ENCODE results near the gene TMEM131. TPM values are rescaled to one million over a fixed set of nuclear protein-coding genes. Genes with fewer than 3 reads are reported as not detected.
A peak's percentile ranks its signal among the peaks of the same experiment; 100 is the strongest.

TMEM131 gene
- total RNA-seq, 1 donor from 2014 or later: 31.4 TPM

GRCh38 chr2:97953853-97954252 lies 41.9 kb downstream of the TMEM131 start:
- H3K27me3 Mint-ChIP-seq (ENCODE audit: low read depth): no peaks in the 10 kb centered on the region
- no peak for DNase-seq (ENCODE audit: low spot score)
- no peak for TF ChIP-seq CTCF (IDR thresholded peaks at IDR 0.05)
- no peak overlapping the region for H3K4me3 Mint-ChIP-seq (ENCODE audit: unreplicated experiment)
- H3K36me3 Mint-ChIP-seq (ENCODE audit: low read depth): peaks cover 2% of the 10 kb centered on the region
- no peaks in the 10 kb centered on the region for H3K9me3 Mint-ChIP-seq (ENCODE audit: low read depth)
- H3K4me1 Mint-ChIP-seq (ENCODE audit: low read depth): peaks cover 36% of the 10 kb centered on the region
- H3K27ac Mint-ChIP-seq (ENCODE audit: unreplicated experiment): no peak overlapping the region

GRCh38 chr2:97952357-97952756 lies 43.4 kb downstream of the TMEM131 start:
- Mint-ChIP-seq H3K27me3 (ENCODE audit: low read depth) (no peaks in the 10 kb centered on the region), H3K4me3 (ENCODE audit: unreplicated experiment) (no peak overlapping the region), H3K27ac (ENCODE audit: unreplicated experiment) (no peak overlapping the region), H3K36me3 (ENCODE audit: low read depth) (no peaks in the 10 kb centered on the region), H3K4me1 (ENCODE audit: low read depth) (peaks cover 25% of the 10 kb centered on the region), H3K9me3 (ENCODE audit: low read depth) (no peaks in the 10 kb centered on the region)
- no peak for TF ChIP-seq CTCF (IDR thresholded peaks at IDR 0.05)
- DNase-seq (ENCODE audit: low spot score): no peak

GRCh38 chr2:97951155-97951680 lies 44.5 kb downstream of the TMEM131 start:
- H3K36me3 Mint-ChIP-seq (ENCODE audit: low read depth): no peaks in the 10 kb centered on the region
- no peaks in the 10 kb centered on the region for H3K9me3 Mint-ChIP-seq (ENCODE audit: low read depth)
- H3K27ac Mint-ChIP-seq (ENCODE audit: unreplicated experiment): peak overlapping the region; percentile 90
- peaks cover 23% of the 10 kb centered on the region for H3K4me1 Mint-ChIP-seq (ENCODE audit: low read depth)
- no peak for DNase-seq (ENCODE audit: low spot score)
- H3K4me3 Mint-ChIP-seq (ENCODE audit: unreplicated experiment): no peak overlapping the region
- TF ChIP-seq CTCF (IDR thresholded peaks at IDR 0.05): no peak
- no peaks in the 10 kb centered on the region for H3K27me3 Mint-ChIP-seq (ENCODE audit: low read depth)

- no peak for DNase-seq (ENCODE audit: low spot score)
- H3K27me3 Mint-ChIP-seq (ENCODE audit: low read depth): no peaks in the 10 kb centered on the region
- TF ChIP-seq CTCF (IDR thresholded peaks at IDR 0.05): no peak
Observed at GRCh38 chr2:97950329-97951154, 45.2 kb downstream of the TMEM131 start.

GRCh38 chr2:97948926-97949325 lies 46.8 kb downstream of the TMEM131 start:
- Mint-ChIP-seq H3K27ac (ENCODE audit: unreplicated experiment) (no peak overlapping the region), H3K36me3 (ENCODE audit: low read depth) (no peaks in the 10 kb centered on the region), H3K4me3 (ENCODE audit: unreplicated experiment) (no peak overlapping the region), H3K9me3 (ENCODE audit: low read depth) (no peaks in the 10 kb centered on the region), H3K4me1 (ENCODE audit: low read depth) (peaks cover 30% of the 10 kb centered on the region), H3K27me3 (ENCODE audit: low read depth) (no peaks in the 10 kb centered on the region)
- TF ChIP-seq CTCF (IDR thresholded peaks at IDR 0.05): no peak
- no peak for DNase-seq (ENCODE audit: low spot score)

More at GRCh38 chr2:97950329-97951154, 45.2 kb downstream of the TMEM131 start:
- H3K27ac Mint-ChIP-seq (ENCODE audit: unreplicated experiment): peak overlapping the region; percentile 90
- H3K36me3 Mint-ChIP-seq (ENCODE audit: low read depth): no peaks in the 10 kb centered on the region
- no peak overlapping the region for H3K4me3 Mint-ChIP-seq (ENCODE audit: unreplicated experiment)
- H3K4me1 Mint-ChIP-seq (ENCODE audit: low read depth): peaks cover 25% of the 10 kb centered on the region
- H3K9me3 Mint-ChIP-seq (ENCODE audit: low read depth): no peaks in the 10 kb centered on the region

All from chondrocyte (in vitro differentiated cells).